KMS-11 (cell line): Measurements from ENCODE around the gene THOC7.

ENCODE experiments used
- H2AFZ ChIP-seq: fragments of 200-600 bp; sonication (generic); 2 replicates; pipeline ENCODE4 v1.6.1; 2016; ENCODE audit warnings: antibody characterized with exemption, mixed run types, low read depth
- H3K27ac ChIP-seq: fragments of 200-600 bp; sonication (generic); 2 replicates; pipeline ENCODE4 v1.6.1; 2016; ENCODE audit warnings: mild to moderate bottlenecking, mixed run types
- H3K27me3 ChIP-seq: fragments of 200-600 bp; sonication (generic); 2 replicates; pipeline ENCODE4 v1.6.1; 2017; ENCODE audit warnings: mild to moderate bottlenecking, low read depth, mixed run types, moderate library complexity; ENCODE audit not compliant: insufficient read depth
- H3K36me3 ChIP-seq: fragments of 200-600 bp; sonication (generic); 2 replicates; pipeline ENCODE4 v1.6.1; 2017; ENCODE audit warnings: mild to moderate bottlenecking, mixed run types; ENCODE audit not compliant: insufficient read depth
- H3K4me1 ChIP-seq: fragments of 200-600 bp; sonication (generic); 2 replicates; pipeline ENCODE4 v1.6.1; 2016; ENCODE audit warnings: mild to moderate bottlenecking, low read depth, mixed run types; ENCODE audit not compliant: poor library complexity, severe bottlenecking
- H3K4me2 ChIP-seq: fragments of 200-600 bp; sonication (generic); 2 replicates; pipeline ENCODE4 v1.7.0; 2016; ENCODE audit warnings: mild to moderate bottlenecking, mixed run types
- H3K4me3 ChIP-seq: fragments of 200-600 bp; sonication (generic); IDR thresholded peaks from 2 replicates; pipeline ENCODE4 v1.6.1; 2017; ENCODE audit warnings: low read depth, low read length, mixed read lengths; ENCODE audit not compliant: insufficient read depth
- H3K79me2 ChIP-seq: fragments of 200-600 bp; sonication (generic); 2 replicates; pipeline ENCODE4 v1.6.1; 2016; ENCODE audit warnings: low read depth, mixed run types; ENCODE audit not compliant: insufficient read depth
- H3K9ac ChIP-seq: fragments of 200-600 bp; sonication (generic); 2 replicates; pipeline ENCODE4 v1.6.1; 2016; ENCODE audit warnings: mild to moderate bottlenecking, mixed run types
- H4K20me1 ChIP-seq: fragments of 200-600 bp; sonication (generic); 2 replicates; pipeline ENCODE4 v1.6.1; 2016; ENCODE audit warnings: mild to moderate bottlenecking, mixed run types; ENCODE audit not compliant: insufficient read depth
- TF ChIP-seq, protein P1 (sequence below): fragments of 200-600 bp; sonication (generic); conservative IDR thresholded peaks from 2 replicates; pipeline ENCODE4 v1.6.1; 2017; ENCODE audit warnings: low read depth, mild to moderate bottlenecking, antibody characterized with exemption, low read length, moderate library complexity, mixed read lengths

The THOC7 gene

DNA sequence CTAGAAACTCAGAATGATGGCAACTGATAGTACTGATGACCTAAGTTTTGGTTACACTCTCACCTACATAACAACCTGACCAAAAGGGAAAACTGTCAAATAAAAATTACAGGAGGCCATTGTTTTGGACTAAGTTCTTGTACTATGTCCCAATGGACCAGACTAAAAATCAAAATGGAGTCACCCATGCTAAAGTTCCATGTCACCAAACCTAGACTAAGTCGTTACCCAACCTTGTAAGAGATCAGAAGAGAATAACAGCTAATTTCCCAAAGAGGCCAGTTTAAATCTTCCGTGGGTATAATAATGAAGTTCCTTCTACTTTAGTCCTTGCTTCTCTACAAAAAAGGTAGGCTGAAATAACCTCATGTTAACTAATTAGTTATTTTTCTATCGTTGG, 12.3 kb downstream of the THOC7 start:
- Histone ChIP-seq H3K4me3 (no peak overlapping the region), H3K27ac (no peak overlapping the region), H3K9ac (no peak overlapping the region), H4K20me1 (no peaks in the 10 kb centered on the region), H3K27me3 (no peaks in the 10 kb centered on the region), H3K36me3 (no peaks in the 10 kb centered on the region), H3K4me2 (no peak overlapping the region), H3K79me2 (peaks cover 14% of the 10 kb centered on the region; the same call in 1 of the 2 replicates), H3K4me1 (peaks cover 19% of the 10 kb centered on the region), H2AFZ (no peak overlapping the region)
- TF ChIP-seq, protein P1, sequence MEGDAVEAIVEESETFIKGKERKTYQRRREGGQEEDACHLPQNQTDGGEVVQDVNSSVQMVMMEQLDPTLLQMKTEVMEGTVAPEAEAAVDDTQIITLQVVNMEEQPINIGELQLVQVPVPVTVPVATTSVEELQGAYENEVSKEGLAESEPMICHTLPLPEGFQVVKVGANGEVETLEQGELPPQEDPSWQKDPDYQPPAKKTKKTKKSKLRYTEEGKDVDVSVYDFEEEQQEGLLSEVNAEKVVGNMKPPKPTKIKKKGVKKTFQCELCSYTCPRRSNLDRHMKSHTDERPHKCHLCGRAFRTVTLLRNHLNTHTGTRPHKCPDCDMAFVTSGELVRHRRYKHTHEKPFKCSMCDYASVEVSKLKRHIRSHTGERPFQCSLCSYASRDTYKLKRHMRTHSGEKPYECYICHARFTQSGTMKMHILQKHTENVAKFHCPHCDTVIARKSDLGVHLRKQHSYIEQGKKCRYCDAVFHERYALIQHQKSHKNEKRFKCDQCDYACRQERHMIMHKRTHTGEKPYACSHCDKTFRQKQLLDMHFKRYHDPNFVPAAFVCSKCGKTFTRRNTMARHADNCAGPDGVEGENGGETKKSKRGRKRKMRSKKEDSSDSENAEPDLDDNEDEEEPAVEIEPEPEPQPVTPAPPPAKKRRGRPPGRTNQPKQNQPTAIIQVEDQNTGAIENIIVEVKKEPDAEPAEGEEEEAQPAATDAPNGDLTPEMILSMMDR, result no peak

DNA sequence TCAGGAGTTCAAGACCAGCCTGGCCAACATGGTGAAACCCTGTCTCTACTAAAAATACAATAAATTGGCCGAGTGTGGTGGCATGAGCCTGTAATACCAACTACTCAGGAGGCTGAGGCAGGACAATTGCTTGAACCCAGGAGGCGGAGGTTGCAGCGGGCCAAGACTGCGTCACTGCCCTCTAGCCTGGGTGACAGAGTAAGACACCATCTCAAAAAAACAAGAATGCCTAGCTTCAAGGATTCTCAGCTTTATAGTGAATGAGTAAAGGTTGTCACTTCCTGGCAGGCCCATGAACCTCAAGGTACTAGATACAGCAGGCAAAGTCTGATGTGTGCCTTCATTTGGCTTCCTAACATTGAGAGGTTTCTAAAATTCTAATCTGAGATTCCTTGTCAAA, 14.4 kb downstream of the THOC7 start:
- no peak overlapping the region for H3K27ac ChIP-seq
- no peak overlapping the region for H3K4me3 ChIP-seq
- H3K79me2 ChIP-seq, result peaks cover 2% of the 10 kb centered on the region; the same call in 1 of the 2 replicates
- H3K4me1 ChIP-seq, result peaks cover 4% of the 10 kb centered on the region
- H3K4me2 ChIP-seq, result no peak overlapping the region
- H4K20me1 ChIP-seq, result no peaks in the 10 kb centered on the region
- H2AFZ ChIP-seq, result no peak overlapping the region
- H3K36me3 ChIP-seq, result no peaks in the 10 kb centered on the region
- no peak overlapping the region for H3K9ac ChIP-seq
- no peaks in the 10 kb centered on the region for H3K27me3 ChIP-seq
- TF ChIP-seq, protein P1, result no peak

DNA sequence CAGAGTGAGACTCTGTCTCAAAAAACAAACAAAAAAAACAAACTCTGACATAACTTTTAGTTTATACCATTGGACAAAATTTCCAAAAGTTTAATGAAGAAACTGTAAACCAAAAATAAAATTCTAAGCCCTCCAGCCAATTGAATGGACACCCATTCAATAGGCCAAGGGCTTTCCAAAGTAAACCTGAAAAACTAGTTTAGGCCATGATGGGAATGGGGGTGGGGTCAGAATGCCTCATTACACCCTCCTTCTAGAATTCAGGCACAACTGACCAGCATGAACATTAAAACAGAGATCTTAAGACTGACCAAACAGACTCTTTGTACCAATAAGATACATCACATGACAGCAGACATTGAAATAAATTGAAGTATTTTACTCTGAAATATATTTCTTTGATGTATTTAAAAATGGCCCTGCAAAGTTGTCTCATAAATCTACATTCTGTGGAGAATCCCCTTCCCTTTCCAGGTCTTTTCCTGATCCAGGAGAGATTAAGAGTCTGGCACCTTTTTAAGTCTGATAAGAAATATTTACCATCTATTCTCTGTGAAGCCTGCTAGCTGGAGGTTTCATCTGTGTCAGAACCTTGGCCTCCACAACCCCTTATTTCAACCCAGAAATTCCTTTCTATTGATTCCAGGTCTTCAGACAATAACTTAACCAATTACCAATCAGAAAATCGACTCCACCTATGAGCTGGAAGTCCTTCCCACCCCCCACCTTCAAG, 15.7 kb downstream of the THOC7 start:
- TF ChIP-seq, protein P1, result no peak

DNA sequence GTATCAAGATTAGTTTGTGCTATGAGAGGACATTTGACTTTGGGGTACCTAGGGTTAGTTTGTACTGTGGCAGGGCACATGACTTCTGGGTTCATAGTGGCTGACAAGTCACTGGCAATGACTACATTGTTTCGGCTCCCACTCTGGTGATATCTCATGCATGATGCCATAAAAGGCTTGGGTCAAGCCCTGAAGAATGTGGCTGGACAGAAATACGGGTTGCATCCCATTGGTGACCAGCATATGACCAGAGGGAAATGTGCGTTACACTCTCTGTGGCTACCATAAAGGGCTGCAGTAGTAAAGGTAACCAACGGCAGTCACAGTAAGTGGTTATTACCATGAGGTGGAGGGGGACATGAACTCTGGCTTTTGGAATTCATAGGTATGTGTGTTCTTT, 18.4 kb downstream of the THOC7 start:
- no peak overlapping the region for H3K9ac ChIP-seq
- H3K4me2 ChIP-seq, result no peak overlapping the region
- no peaks in the 10 kb centered on the region for H3K27me3 ChIP-seq
- no peaks in the 10 kb centered on the region for H3K36me3 ChIP-seq
- H3K27ac ChIP-seq, result no peak overlapping the region
- H2AFZ ChIP-seq, result no peak overlapping the region
- TF ChIP-seq, protein P1, result no peak
- no peaks in the 10 kb centered on the region for H3K79me2 ChIP-seq
- no peaks in the 10 kb centered on the region for H3K4me1 ChIP-seq
- H3K4me3 ChIP-seq, result no peak overlapping the region
- H4K20me1 ChIP-seq, result no peaks in the 10 kb centered on the region

More for the DNA sequence above, 15.7 kb downstream of the THOC7 start:
- no peak overlapping the region for H3K27ac ChIP-seq
- no peak overlapping the region for H3K4me2 ChIP-seq
- H2AFZ ChIP-seq, result no peak overlapping the region
- no peaks in the 10 kb centered on the region for H3K79me2 ChIP-seq
- H4K20me1 ChIP-seq, result no peaks in the 10 kb centered on the region
- H3K36me3 ChIP-seq, result no peaks in the 10 kb centered on the region
- H3K4me3 ChIP-seq, result no peak overlapping the region
- H3K9ac ChIP-seq, result no peak overlapping the region
- H3K4me1 ChIP-seq, result peaks cover 4% of the 10 kb centered on the region
- H3K27me3 ChIP-seq, result no peaks in the 10 kb centered on the region
